T-helper 2 cell treated with Interferon-gamma antibody and Interleukin-4, amounts not matched to agents 100 ng/mL and 5 ng/mL, for 36 hours (primary cell): ENCODE results near the gene PPP3CA. TPM values are rescaled to one million over a fixed set of nuclear protein-coding genes. Genes with fewer than 3 reads are reported as not detected.
"Not testable (repeated sequence)": the region's sequence is repeated elsewhere in the genome, so short reads cannot be mapped to it uniquely, and the experiment has no call there.

Experiments
- intact Hi-C: fragments of 100-400 bp; cut with micrococcal nuclease; formaldehyde crosslinking; loops from one replicate; pipeline ENCODE4 v1.15.1; 2023
- total RNA-seq: library from RNA; stranded (reverse); gene quantifications from 2 replicates; pipeline ENCODE4 v1.2.3, GENCODE V29; 2022

The PPP3CA gene
- total RNA-seq, 1 donor from 2014 or later, result 19.9 TPM

- intact Hi-C loops, result no loop called here
Measured at GRCh38 chr4:101183666-101184373, 163.5 kb downstream of the PPP3CA start.

DNA sequence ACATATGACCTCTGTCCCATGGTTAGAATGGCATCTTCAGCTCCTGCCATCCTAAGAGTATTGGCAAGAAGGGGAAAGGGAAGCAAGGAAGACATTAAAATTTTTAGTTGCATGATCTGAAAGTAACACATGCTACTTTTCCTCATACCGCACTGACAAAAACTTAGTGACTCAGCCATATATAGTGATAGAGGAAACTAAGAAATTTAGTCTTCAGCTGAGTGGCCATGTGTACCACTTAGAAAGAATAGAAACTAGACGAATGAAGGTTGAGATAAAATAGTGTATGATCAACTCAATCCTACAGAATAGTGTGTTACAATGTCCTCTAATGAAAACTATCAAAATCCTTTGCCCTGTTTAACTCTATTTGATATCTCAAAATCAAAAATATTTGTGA is 164.1 kb downstream of the PPP3CA start:
- intact Hi-C loops, result no loop called here

GRCh38 chr4:101182688-101183087 is 164.6 kb downstream of the PPP3CA start:
- intact Hi-C loops, result not testable (repeated sequence)

GRCh38 chr4:101178731-101179130 is 168.6 kb downstream of the PPP3CA start:
- intact Hi-C loops, result no loop called here

- intact Hi-C loops, result no loop called here
Measured at GRCh38 chr4:101177154-101177553, 170.2 kb downstream of the PPP3CA start.

DNA sequence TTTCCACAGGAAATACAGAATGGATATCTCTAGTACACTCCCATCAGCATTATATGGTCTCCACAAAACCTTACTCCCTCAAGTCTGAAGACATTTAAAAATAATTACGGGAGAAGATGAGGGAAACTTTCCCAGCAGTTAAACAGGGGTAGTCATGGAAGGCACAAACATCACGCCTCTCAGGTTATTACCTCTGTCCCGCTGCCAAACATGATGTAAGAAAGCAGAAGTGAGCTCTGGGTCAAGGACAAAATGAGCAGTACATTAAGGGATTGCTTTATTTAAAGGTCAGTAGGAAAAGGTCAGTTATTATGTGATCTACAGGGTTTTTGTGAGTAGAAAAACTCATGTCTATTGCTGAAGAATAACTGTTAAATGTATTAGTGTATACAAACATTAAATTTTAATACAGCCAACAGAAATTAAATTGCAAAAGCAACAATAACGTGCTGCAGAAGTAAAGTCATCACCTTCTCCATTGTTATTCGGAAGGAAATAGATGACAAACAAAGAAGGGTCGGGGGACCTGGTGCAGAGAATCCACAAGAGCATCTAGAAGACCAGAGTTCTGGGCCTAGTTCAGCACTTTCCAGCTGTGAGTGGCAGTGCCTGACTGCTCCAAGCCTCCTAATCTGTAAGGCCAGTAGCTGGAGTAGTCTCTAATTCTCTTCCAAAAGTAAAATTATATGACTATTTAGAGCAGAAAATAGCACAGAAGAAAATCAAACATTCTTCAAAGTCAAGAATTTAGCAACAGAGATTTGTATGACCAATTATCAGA is 171.2 kb downstream of the PPP3CA start:
- intact Hi-C loops, result no loop called here

- intact Hi-C loops, result no loop called here
Measured at GRCh38 chr4:101174679-101175345, 172.5 kb downstream of the PPP3CA start.

DNA sequence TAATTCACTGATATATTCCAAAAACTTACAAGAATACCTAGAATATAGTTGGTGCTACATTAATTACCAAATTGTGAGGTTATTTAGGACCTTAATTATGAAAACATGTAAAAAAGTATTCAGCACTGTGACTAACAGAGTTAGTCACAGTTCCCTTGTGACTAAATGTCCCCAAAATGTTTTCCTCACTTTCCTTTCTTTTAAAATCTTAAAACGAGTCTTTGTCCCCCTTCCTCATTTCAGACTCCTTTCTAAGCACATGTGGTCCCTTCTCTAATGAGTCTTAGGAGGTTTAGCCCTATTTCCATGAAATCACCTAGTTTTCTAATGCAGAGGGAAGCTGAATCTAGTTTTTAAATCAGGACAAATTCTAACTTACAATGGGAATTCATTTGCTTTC is 175.0 kb downstream of the PPP3CA start:
- intact Hi-C loops, result no loop called here

DNA sequence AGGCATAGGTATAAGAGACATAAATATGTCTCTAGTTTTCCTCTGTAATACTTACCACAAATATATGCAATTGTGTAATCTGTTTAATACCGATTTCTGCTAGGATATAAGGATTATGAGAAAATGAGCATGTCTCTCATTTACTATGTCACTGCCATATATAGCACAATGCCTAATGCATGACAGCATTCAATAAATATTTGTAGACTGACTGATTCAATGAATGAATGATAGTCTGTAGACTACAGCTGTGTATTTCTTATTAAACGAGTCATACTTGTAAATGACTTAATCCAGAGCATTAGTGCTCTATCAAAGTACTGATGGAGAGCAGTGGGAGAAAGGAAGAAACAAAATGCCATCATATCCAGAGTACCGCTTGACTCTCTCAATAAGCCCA is 175.6 kb downstream of the PPP3CA start:
- intact Hi-C loops, result no loop called here

GRCh38 chr4:101169044-101170014 is 178.0 kb downstream of the PPP3CA start:
- intact Hi-C loops, result loop anchor here (1.0 to 2.0 kb wide), 4 partner anchors 177 to 1262 kb away; partner anchors contain the start of gene PPP3CA

GRCh38 chr4:101163936-101164335 is 183.4 kb downstream of the PPP3CA start:
- intact Hi-C loops, result no loop called here

DNA sequence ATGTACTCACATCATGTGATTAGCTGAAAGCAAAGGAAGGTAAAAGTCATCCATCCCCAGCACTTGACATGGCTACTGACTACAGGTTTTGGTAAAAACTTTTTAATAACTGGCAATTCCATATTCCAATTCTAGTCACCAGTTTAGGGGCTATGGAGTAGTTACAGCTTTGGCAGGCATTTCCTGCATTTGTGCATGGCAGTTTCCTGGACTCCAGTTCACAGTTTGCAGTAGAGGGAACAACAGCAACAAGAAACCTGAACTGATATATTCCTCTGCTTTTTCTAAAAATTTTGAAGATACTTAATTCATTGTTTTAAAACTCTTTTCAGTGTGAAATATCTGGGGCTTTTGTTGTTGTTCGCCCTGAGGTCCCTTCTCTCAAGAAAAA is 184.3 kb downstream of the PPP3CA start:
- intact Hi-C loops, result no loop called here

DNA sequence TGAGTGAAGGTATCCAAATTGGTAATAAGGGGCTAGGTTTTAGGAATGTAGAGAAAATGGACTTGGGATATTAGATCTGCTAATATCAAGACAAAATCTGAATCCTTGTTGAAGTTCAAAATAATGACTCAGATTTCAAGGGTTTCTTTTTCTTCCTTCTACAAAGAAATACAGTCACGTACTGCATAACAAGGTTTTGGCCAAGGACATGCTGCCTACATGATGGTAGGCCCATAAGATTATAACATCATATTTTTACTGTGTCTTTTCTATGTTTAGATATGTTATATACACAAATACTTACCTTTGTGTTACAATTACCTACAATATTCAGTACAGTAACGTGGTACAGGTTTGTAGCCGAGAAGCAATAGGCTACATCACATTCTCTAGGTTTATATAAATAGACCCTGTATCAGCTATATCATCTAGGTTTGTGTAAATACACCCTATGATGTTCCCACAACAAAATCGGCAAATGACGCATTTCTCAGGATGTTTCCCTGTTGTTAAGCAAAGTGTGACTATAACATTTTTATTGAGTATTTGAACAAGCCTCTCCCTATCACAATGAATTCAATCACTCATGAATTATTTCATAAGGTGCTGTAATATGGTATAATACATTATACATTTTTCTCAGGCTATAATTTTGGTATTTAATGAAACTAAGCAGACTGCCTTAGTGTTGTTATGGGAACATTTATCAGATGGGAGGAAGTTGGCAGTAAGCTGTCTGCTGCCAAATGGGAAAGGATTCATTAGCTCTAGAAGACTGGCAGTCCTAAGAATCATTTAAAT is 186.3 kb downstream of the PPP3CA start:
- intact Hi-C loops, result no loop called here

GRCh38 chr4:101158507-101158906 is 188.8 kb downstream of the PPP3CA start:
- intact Hi-C loops, result no loop called here

GRCh38 chr4:101158134-101158482 is 189.2 kb downstream of the PPP3CA start:
- intact Hi-C loops, result no loop called here

DNA sequence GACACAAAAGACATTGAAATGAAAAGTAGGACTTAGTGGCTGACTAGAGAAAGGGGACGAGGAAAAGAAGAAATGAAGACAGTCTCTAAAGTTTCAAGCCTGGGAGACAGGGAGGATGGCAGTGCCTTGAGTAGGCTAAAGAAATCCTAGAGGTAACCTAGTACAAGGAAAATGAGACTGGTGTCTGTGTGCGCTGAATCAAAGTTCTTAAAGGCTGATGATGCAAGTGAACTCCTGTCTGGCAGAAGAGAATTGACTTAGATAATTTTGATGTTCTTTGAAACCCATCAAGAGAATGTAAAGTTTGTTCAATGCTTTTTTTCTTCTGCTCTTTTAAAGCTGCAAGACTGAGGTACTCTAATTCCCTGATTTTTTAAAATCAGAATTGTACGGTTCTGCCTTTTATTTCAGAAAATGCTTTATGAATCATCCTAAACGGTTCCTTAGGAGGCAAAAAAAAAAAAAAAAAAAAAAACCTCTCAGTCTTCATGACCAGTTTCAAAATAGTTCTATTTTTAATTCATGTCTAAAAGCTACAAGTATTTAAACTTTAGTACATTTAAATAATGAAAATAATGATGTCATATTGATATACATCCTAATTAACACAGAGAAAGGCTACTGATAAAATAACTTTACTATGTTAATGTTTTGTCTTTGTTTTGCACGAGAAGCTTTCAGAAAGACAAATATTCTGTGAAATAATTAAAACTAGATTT is 189.8 kb downstream of the PPP3CA start:
- intact Hi-C loops, result no loop called here

DNA sequence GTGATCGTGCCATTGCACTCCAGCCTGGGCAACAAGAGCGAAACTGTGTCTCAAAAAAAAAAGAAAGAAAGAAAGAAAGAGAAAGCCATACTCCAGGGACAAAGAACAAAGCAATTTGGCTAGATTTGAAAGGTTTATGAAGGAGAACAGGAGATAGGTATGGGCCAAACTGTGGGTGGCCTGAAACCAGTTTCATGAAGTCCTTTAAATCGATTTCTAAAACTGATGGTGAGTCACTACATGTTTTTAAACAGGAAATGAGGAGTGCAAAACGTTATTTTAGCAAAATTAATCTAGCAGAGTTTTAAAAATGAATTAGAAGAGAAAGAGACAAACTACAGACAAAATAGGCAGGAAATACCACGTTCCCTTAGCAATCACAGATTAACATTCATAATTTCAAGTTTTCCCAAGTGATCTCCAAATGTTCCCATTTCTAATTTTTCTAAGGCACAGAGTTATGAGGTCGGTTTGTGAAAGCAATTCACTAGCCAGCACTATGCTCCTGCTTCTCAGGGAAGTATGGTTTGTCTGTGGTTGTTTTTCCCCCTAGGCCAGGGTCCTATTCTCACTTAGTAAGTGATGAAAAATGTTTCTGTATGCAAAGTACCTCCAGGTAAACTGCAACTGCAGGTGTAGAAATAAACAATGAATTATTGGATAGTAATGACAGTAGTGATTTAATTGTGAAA is 190.6 kb downstream of the PPP3CA start:
- intact Hi-C loops, result no loop called here

GRCh38 chr4:101155945-101156344 is 191.4 kb downstream of the PPP3CA start:
- intact Hi-C loops, result no loop called here

DNA sequence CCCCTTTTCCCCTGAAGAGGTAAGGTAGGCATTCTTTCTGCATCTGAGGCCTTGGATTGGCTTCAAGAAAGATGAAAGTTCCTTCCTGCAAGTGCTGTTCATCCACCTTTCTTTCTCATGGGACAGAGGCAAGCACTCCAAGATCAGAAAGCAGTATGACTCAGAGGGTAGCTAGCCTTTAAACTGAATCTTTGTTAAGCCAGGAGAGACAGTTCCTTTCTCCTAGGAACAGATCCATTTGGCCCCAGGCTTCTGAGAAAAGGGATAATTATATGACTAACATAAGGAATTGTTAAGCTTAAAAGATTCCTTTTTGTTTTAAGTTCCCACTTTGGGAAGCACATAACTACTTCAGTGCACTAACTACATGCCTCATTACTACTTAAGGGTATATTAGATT is 192.0 kb downstream of the PPP3CA start:
- intact Hi-C loops, result no loop called here
